Bronchial epithelial cell (primary cell): ENCODE data around the gene STK40. TPM values are rescaled to one million over a fixed set of nuclear protein-coding genes. Genes with fewer than 3 reads are reported as not detected.
A peak's percentile ranks its signal among the peaks of the same experiment; 100 is the strongest.

ENCODE experiments used
- DNase-seq: peaks from one replicate; pipeline ENCODE4 v3.0.0-alpha.2; 2010; ENCODE audit warnings: low read depth
- FAIRE-seq: peaks from 2 replicates; lab custom pipeline; 2011; peaks lifted over from hg19 to GRCh38; lab: Jason Lieb, UNC
- H3K27me3 ChIP-seq: 2 replicates; pipeline ENCODE4 v1.5.1; 2011; ENCODE audit warnings: low read length; ENCODE audit not compliant: control insufficient read depth, insufficient read depth
- H3K36me3 ChIP-seq: 2 replicates; pipeline ENCODE4 v1.5.1; 2011; ENCODE audit warnings: low read length; ENCODE audit not compliant: control insufficient read depth, insufficient read depth
- H3K4me3 ChIP-seq: 2 replicates; pipeline ENCODE4 v1.5.1; 2011; ENCODE audit warnings: mild to moderate bottlenecking, low read depth, low read length, control low read depth
- CTCF ChIP-seq: IDR thresholded peaks from 2 replicates; pipeline ENCODE4 v1.5.1; 2011; ENCODE audit warnings: mild to moderate bottlenecking, moderate library complexity, low read length, control low read depth, inconsistent platforms; ENCODE audit not compliant: insufficient read depth, severe bottlenecking
- total RNA-seq: library from RNA; depleted of rRNA; stranded (reverse); fragments of >200 nt; gene quantifications from 2 replicates; pipeline ENCODE4 v1.2.1, GENCODE V29; 2014

The STK40 gene
- total RNA-seq, 1 donor from 2014 or later = 9.0 TPM

- no peaks in the 10 kb centered on the region for H3K27me3 ChIP-seq
- FAIRE-seq = no peak
- peaks cover 25% of the 10 kb centered on the region for H3K36me3 ChIP-seq
- DNase-seq = no peak
- TF ChIP-seq CTCF = no peak
- H3K4me3 ChIP-seq = no peak overlapping the region
These were observed 19.5 kb downstream of the STK40 start for GRCh38 chr1:36366091-36366661.

- FAIRE-seq = no peak
- H3K27me3 ChIP-seq = no peaks in the 10 kb centered on the region
- no peak overlapping the region for H3K4me3 ChIP-seq
- peaks cover 27% of the 10 kb centered on the region for H3K36me3 ChIP-seq
- no peak for DNase-seq
- TF ChIP-seq CTCF = no peak
These were observed 20.3 kb downstream of the STK40 start for GRCh38 chr1:36365381-36365780.

- FAIRE-seq (no peak), DNase-seq (peak; percentile 94)
- H3K27me3 ChIP-seq = no peaks in the 10 kb centered on the region
- H3K36me3 ChIP-seq = peaks cover 31% of the 10 kb centered on the region
- TF ChIP-seq CTCF = no peak
- H3K4me3 ChIP-seq = no peak overlapping the region
These were observed 25.7 kb downstream of the STK40 start for GRCh38 chr1:36359911-36360550.

- H3K4me3 ChIP-seq = no peak overlapping the region
- peaks cover 36% of the 10 kb centered on the region for H3K36me3 ChIP-seq
- DNase-seq (no peak), FAIRE-seq (no peak)
- no peaks in the 10 kb centered on the region for H3K27me3 ChIP-seq
- TF ChIP-seq CTCF = no peak
These were observed 26.3 kb downstream of the STK40 start for GRCh38 chr1:36359383-36359782.

GRCh38 chr1:36358514-36359084, 27.1 kb downstream of the STK40 start:
- no peak for FAIRE-seq
- no peak for TF ChIP-seq CTCF
- H3K36me3 ChIP-seq = peaks cover 38% of the 10 kb centered on the region
- no peaks in the 10 kb centered on the region for H3K27me3 ChIP-seq
- no peak for DNase-seq
- no peak overlapping the region for H3K4me3 ChIP-seq
